ENCODE measurements around the gene RETSAT.
"Not testable (repeated sequence)": the region's sequence is repeated elsewhere in the genome, so short reads cannot be mapped to it uniquely, and the experiment has no call there.

Gene RETSAT

GRCh38 chr2:85355073-85355410, 714 bp upstream of the RETSAT start:
- Histone ChIP-seq H3K9me3 (ENCODE audit: control insufficient read depth, insufficient read depth, low read depth, low read length) (no peaks in the 10 kb centered on the region), H3K27ac (ENCODE audit: low read depth, low read length) (no peak overlapping the region), H3K27me3 (ENCODE audit: control insufficient read depth, insufficient read depth, low read length) (no peaks in the 10 kb centered on the region), H3K4me3 (ENCODE audit: low read depth, low read length) (peak overlapping the region; percentile 90), H3K9ac (ENCODE audit: low read length) (peak overlapping the region; percentile 73), H3K4me1 (ENCODE audit: control insufficient read depth, insufficient read depth, low read length) (peaks cover 13% of the 10 kb centered on the region; the same call in 1 of the 2 replicates), H3K36me3 (ENCODE audit: control insufficient read depth, insufficient read depth, low read length) (peaks cover 24% of the 10 kb centered on the region)

GRCh38 chr2:85353876-85354285, 447 bp downstream of the RETSAT start:
- H3K27me3 ChIP-seq (ENCODE audit: control insufficient read depth, insufficient read depth, low read length), result no peaks in the 10 kb centered on the region
- peaks cover 13% of the 10 kb centered on the region; the same call in 1 of the 2 replicates for H3K4me1 ChIP-seq (ENCODE audit: control insufficient read depth, insufficient read depth, low read length)
- H3K9me3 ChIP-seq (ENCODE audit: control insufficient read depth, insufficient read depth, low read depth, low read length), result no peaks in the 10 kb centered on the region
- H3K4me3 ChIP-seq (ENCODE audit: low read depth, low read length), result peak overlapping the region; percentile 90
- H3K36me3 ChIP-seq (ENCODE audit: control insufficient read depth, insufficient read depth, low read length), result peaks cover 35% of the 10 kb centered on the region
- no peak overlapping the region for H3K27ac ChIP-seq (ENCODE audit: low read depth, low read length)
- H3K9ac ChIP-seq (ENCODE audit: low read length), result peak overlapping the region; percentile 62

- H3K27me3 ChIP-seq (ENCODE audit: control insufficient read depth, insufficient read depth, low read length), result no peaks in the 10 kb centered on the region
- no peak overlapping the region for H3K27ac ChIP-seq (ENCODE audit: low read depth, low read length)
- no peak overlapping the region for H3K4me3 ChIP-seq (ENCODE audit: low read depth, low read length)
- H3K9ac ChIP-seq (ENCODE audit: low read length), result no peak overlapping the region
- peaks cover 75% of the 10 kb centered on the region for H3K36me3 ChIP-seq (ENCODE audit: control insufficient read depth, insufficient read depth, low read length)
- no peaks in the 10 kb centered on the region for H3K4me1 ChIP-seq (ENCODE audit: control insufficient read depth, insufficient read depth, low read length)
- H3K9me3 ChIP-seq (ENCODE audit: control insufficient read depth, insufficient read depth, low read depth, low read length), result no peaks in the 10 kb centered on the region
Observed at GRCh38 chr2:85347599-85347998, 6.7 kb downstream of the RETSAT start.

- Histone ChIP-seq H3K9me3 (ENCODE audit: control insufficient read depth, insufficient read depth, low read depth, low read length) (no peaks in the 10 kb centered on the region), H3K9ac (ENCODE audit: low read length) (no peak overlapping the region), H3K4me3 (ENCODE audit: low read depth, low read length) (no peak overlapping the region), H3K36me3 (ENCODE audit: control insufficient read depth, insufficient read depth, low read length) (peaks cover 53% of the 10 kb centered on the region), H3K27me3 (ENCODE audit: control insufficient read depth, insufficient read depth, low read length) (no peaks in the 10 kb centered on the region), H3K27ac (ENCODE audit: low read depth, low read length) (no peak overlapping the region), H3K4me1 (ENCODE audit: control insufficient read depth, insufficient read depth, low read length) (peaks cover 2% of the 10 kb centered on the region; the same call in 1 of the 2 replicates)
Observed at GRCh38 chr2:85344356-85344954, 9.9 kb downstream of the RETSAT start.

GRCh38 chr2:85343207-85343895, 11.0 kb downstream of the RETSAT start:
- H3K36me3 ChIP-seq (ENCODE audit: control insufficient read depth, insufficient read depth, low read length), result peaks cover 47% of the 10 kb centered on the region
- not testable (repeated sequence) for H3K27ac ChIP-seq (ENCODE audit: low read depth, low read length); H3K9ac ChIP-seq (ENCODE audit: low read length); H3K27me3 ChIP-seq (ENCODE audit: control insufficient read depth, insufficient read depth, low read length); H3K4me3 ChIP-seq (ENCODE audit: low read depth, low read length); H3K9me3 ChIP-seq (ENCODE audit: control insufficient read depth, insufficient read depth, low read depth, low read length); H3K4me1 ChIP-seq (ENCODE audit: control insufficient read depth, insufficient read depth, low read length)

GRCh38 chr2:85342156-85342555, 12.2 kb downstream of the RETSAT start:
- no peak overlapping the region for H3K27ac ChIP-seq (ENCODE audit: low read depth, low read length)
- peaks cover 5% of the 10 kb centered on the region; the same call in 1 of the 2 replicates for H3K4me1 ChIP-seq (ENCODE audit: control insufficient read depth, insufficient read depth, low read length)
- no peak overlapping the region for H3K4me3 ChIP-seq (ENCODE audit: low read depth, low read length)
- peaks cover 41% of the 10 kb centered on the region for H3K36me3 ChIP-seq (ENCODE audit: control insufficient read depth, insufficient read depth, low read length)
- H3K27me3 ChIP-seq (ENCODE audit: control insufficient read depth, insufficient read depth, low read length), result no peaks in the 10 kb centered on the region
- no peaks in the 10 kb centered on the region for H3K9me3 ChIP-seq (ENCODE audit: control insufficient read depth, insufficient read depth, low read depth, low read length)
- no peak overlapping the region for H3K9ac ChIP-seq (ENCODE audit: low read length)

- Histone ChIP-seq H3K36me3 (ENCODE audit: control insufficient read depth, insufficient read depth, low read length) (peaks cover 35% of the 10 kb centered on the region), H3K27me3 (ENCODE audit: control insufficient read depth, insufficient read depth, low read length) (no peaks in the 10 kb centered on the region), H3K27ac (ENCODE audit: low read depth, low read length) (no peak overlapping the region), H3K9ac (ENCODE audit: low read length) (no peak overlapping the region), H3K4me1 (ENCODE audit: control insufficient read depth, insufficient read depth, low read length) (peaks cover 5% of the 10 kb centered on the region; the same call in 1 of the 2 replicates), H3K4me3 (ENCODE audit: low read depth, low read length) (no peak overlapping the region), H3K9me3 (ENCODE audit: control insufficient read depth, insufficient read depth, low read depth, low read length) (no peaks in the 10 kb centered on the region)
Observed at GRCh38 chr2:85341269-85342029, 12.9 kb downstream of the RETSAT start.

- Histone ChIP-seq H3K27ac (ENCODE audit: low read depth, low read length) (no peak overlapping the region), H3K9me3 (ENCODE audit: control insufficient read depth, insufficient read depth, low read depth, low read length) (no peaks in the 10 kb centered on the region), H3K36me3 (ENCODE audit: control insufficient read depth, insufficient read depth, low read length) (peaks cover 23% of the 10 kb centered on the region), H3K9ac (ENCODE audit: low read length) (no peak overlapping the region), H3K4me3 (ENCODE audit: low read depth, low read length) (no peak overlapping the region), H3K27me3 (ENCODE audit: control insufficient read depth, insufficient read depth, low read length) (no peaks in the 10 kb centered on the region), H3K4me1 (ENCODE audit: control insufficient read depth, insufficient read depth, low read length) (peaks cover 5% of the 10 kb centered on the region; the same call in 1 of the 2 replicates)
Observed at GRCh38 chr2:85340034-85340892, 14.1 kb downstream of the RETSAT start.

- Histone ChIP-seq H3K9me3 (ENCODE audit: control insufficient read depth, insufficient read depth, low read depth, low read length) (peaks cover 4% of the 10 kb centered on the region; the same call in 1 of the 2 replicates), H3K36me3 (ENCODE audit: control insufficient read depth, insufficient read depth, low read length) (no peaks in the 10 kb centered on the region), H3K4me3 (ENCODE audit: low read depth, low read length) (no peak overlapping the region), H3K9ac (ENCODE audit: low read length) (no peak overlapping the region), H3K27ac (ENCODE audit: low read depth, low read length) (no peak overlapping the region), H3K27me3 (ENCODE audit: control insufficient read depth, insufficient read depth, low read length) (no peaks in the 10 kb centered on the region), H3K4me1 (ENCODE audit: control insufficient read depth, insufficient read depth, low read length) (peaks cover 12% of the 10 kb centered on the region; the same call in 1 of the 2 replicates)
Observed at GRCh38 chr2:85334928-85335327, 19.4 kb downstream of the RETSAT start.

GRCh38 chr2:85333877-85334276, 20.5 kb downstream of the RETSAT start:
- H3K9me3 ChIP-seq (ENCODE audit: control insufficient read depth, insufficient read depth, low read depth, low read length); H3K9ac ChIP-seq (ENCODE audit: low read length); H3K36me3 ChIP-seq (ENCODE audit: control insufficient read depth, insufficient read depth, low read length); H3K27ac ChIP-seq (ENCODE audit: low read depth, low read length); H3K4me3 ChIP-seq (ENCODE audit: low read depth, low read length); H3K27me3 ChIP-seq (ENCODE audit: control insufficient read depth, insufficient read depth, low read length): not testable (repeated sequence)
- peaks cover 12% of the 10 kb centered on the region; the same call in 1 of the 2 replicates for H3K4me1 ChIP-seq (ENCODE audit: control insufficient read depth, insufficient read depth, low read length)
